Smooth muscle cell (in vitro differentiated cells): ENCODE results near the gene DNMT1. TPM values are rescaled to one million over a fixed set of nuclear protein-coding genes. Genes with fewer than 3 reads are reported as not detected.
A peak's percentile ranks its signal among the peaks of the same experiment; 100 is the strongest.

Source experiments
- DNase-seq: peaks from one replicate; lab custom pipeline; 2025; ENCODE audit not compliant: unreplicated experiment; lab: John Stamatoyannopoulos, UW
- H2AFZ ChIP-seq: fragments of 200-600 bp; sonication (generic); 2 replicates; pipeline ENCODE4 v1.6.0; 2016; ENCODE audit warnings: antibody characterized with exemption, low read depth, mild to moderate bottlenecking
- H3F3A ChIP-seq: fragments of 200-600 bp; sonication (generic); 2 replicates; pipeline ENCODE4 v1.6.0; 2017; ENCODE audit warnings: antibody characterized with exemption, low read depth
- H3K27ac ChIP-seq: fragments of 200-600 bp; sonication (generic); 2 replicates; pipeline ENCODE4 v1.5.1; 2016; ENCODE audit warnings: low read depth, mild to moderate bottlenecking
- H3K27me3 ChIP-seq: fragments of 200-600 bp; sonication (generic); 2 replicates; pipeline ENCODE4 v1.6.1; 2016; ENCODE audit warnings: low read depth, mild to moderate bottlenecking
- H3K36me3 ChIP-seq: fragments of 200-600 bp; sonication (generic); 2 replicates; pipeline ENCODE4 v1.5.1; 2016; ENCODE audit warnings: low read depth
- H3K4me1 ChIP-seq: fragments of 200-600 bp; sonication (generic); 2 replicates; pipeline ENCODE4 v1.5.1; 2016; ENCODE audit warnings: low read depth
- H3K4me2 ChIP-seq: fragments of 200-600 bp; sonication (generic); 2 replicates; pipeline ENCODE4 v1.6.0; 2016; ENCODE audit warnings: mild to moderate bottlenecking
- H3K4me3 ChIP-seq: fragments of 200-600 bp; sonication (generic); 2 replicates; pipeline ENCODE4 v1.5.1; 2016; ENCODE audit warnings: mild to moderate bottlenecking
- H3K79me2 ChIP-seq: fragments of 200-600 bp; sonication (generic); 2 replicates; pipeline ENCODE4 v1.6.0; 2016; ENCODE audit warnings: low read depth, mild to moderate bottlenecking
- H3K9ac ChIP-seq: fragments of 200-600 bp; sonication (generic); 2 replicates; pipeline ENCODE4 v1.6.0; 2016; ENCODE audit warnings: low read depth
- H3K9me3 ChIP-seq: fragments of 200-600 bp; sonication (generic); replicated peaks from 2 replicates; pipeline ENCODE4 v1.5.1; 2016; ENCODE audit warnings: low read depth
- H4K20me1 ChIP-seq: fragments of 200-600 bp; sonication (generic); 2 replicates; pipeline ENCODE4 v1.6.0; 2016; ENCODE audit warnings: low read depth
- CTCF ChIP-seq: fragments of 200-600 bp; sonication (generic); IDR thresholded peaks from 2 replicates; pipeline ENCODE4 v1.5.1; 2017; ENCODE audit warnings: borderline replicate concordance, mild to moderate bottlenecking, antibody characterized with exemption; ENCODE audit not compliant: insufficient read depth, poor library complexity, severe bottlenecking
- WGBS: methylation state at CpG from one replicate; pipeline ENCODE4 v1.1.7; 2016; ENCODE audit warnings: low lambda C conversion rate; 5-methylcytosine and 5-hydroxymethylcytosine counted together
- polyA plus RNA-seq: library from polyadenylated mRNA; unstranded; fragments of >200 nt; fragmentation: Nextera tagmentation; extraction: Ambion mirVana; gene quantifications from 2 replicates; pipeline ENCODE4 v1.2.1, GENCODE V29; 2016
- total RNA-seq: library from RNA; depleted of rRNA; stranded (reverse); fragments of >200 nt; gene quantifications from 2 replicates; pipeline ENCODE4 v1.2.3, GENCODE V29; 2014

Gene DNMT1
- total and polyA plus RNA-seq, 2 experiments from 2014 or later: 39.5 to 56.7 TPM

GRCh38 chr19:10190026-10190425, 4.7 kb downstream of the DNMT1 start:
- no peaks in the 10 kb centered on the region for H3K27me3 ChIP-seq
- no peak overlapping the region for H3K9ac ChIP-seq
- no peaks in the 10 kb centered on the region for H3K9me3 ChIP-seq
- DNase-seq: no peak
- peaks cover 4% of the 10 kb centered on the region for H3F3A ChIP-seq
- no peak overlapping the region for H2AFZ ChIP-seq
- 73% methylated on average over 5 of the region's 5 CpGs for WGBS
- H3K36me3 ChIP-seq: no peaks in the 10 kb centered on the region
- TF ChIP-seq CTCF: no peak
- peaks cover 88% of the 10 kb centered on the region for H3K79me2 ChIP-seq
- no peak overlapping the region for H3K4me2 ChIP-seq
- no peak overlapping the region for H3K4me3 ChIP-seq
- peaks cover 60% of the 10 kb centered on the region for H4K20me1 ChIP-seq
- H3K4me1 ChIP-seq: peaks cover 10% of the 10 kb centered on the region
- H3K27ac ChIP-seq: no peak overlapping the region

GRCh38 chr19:10189616-10190015, 5.1 kb downstream of the DNMT1 start:
- Histone ChIP-seq H3K4me3 (no peak overlapping the region), H3K36me3 (no peaks in the 10 kb centered on the region), H3K9me3 (no peaks in the 10 kb centered on the region), H3K27me3 (no peaks in the 10 kb centered on the region), H3K9ac (no peak overlapping the region), H4K20me1 (peaks cover 64% of the 10 kb centered on the region), H3K4me1 (peaks cover 10% of the 10 kb centered on the region), H3K27ac (no peak overlapping the region), H3K4me2 (no peak overlapping the region), H3F3A (peaks cover 4% of the 10 kb centered on the region), H3K79me2 (peaks cover 88% of the 10 kb centered on the region), H2AFZ (no peak overlapping the region)
- 68% methylated on average over 5 of the region's 5 CpGs for WGBS
- no peak for DNase-seq
- TF ChIP-seq CTCF: no peak

- WGBS: 93% methylated on average over 11 of the region's 11 CpGs
- no peak for TF ChIP-seq CTCF
- peaks cover 84% of the 10 kb centered on the region for H4K20me1 ChIP-seq
Measured at GRCh38 chr19:10187315-10187714, 7.4 kb downstream of the DNMT1 start.

GRCh38 chr19:10184636-10185035, 10.1 kb downstream of the DNMT1 start:
- H3K9ac ChIP-seq: no peak overlapping the region
- peaks cover 6% of the 10 kb centered on the region for H3K36me3 ChIP-seq
- no peak overlapping the region for H3K4me2 ChIP-seq
- peaks cover 77% of the 10 kb centered on the region for H4K20me1 ChIP-seq
- no peak overlapping the region for H3K4me3 ChIP-seq
- no peak for TF ChIP-seq CTCF
- DNase-seq: no peak
- 83% methylated on average over 5 of the region's 5 CpGs for WGBS
- H3K27me3 ChIP-seq: no peaks in the 10 kb centered on the region
- H3K79me2 ChIP-seq: peaks cover 63% of the 10 kb centered on the region
- H3K9me3 ChIP-seq: no peaks in the 10 kb centered on the region
- H3K27ac ChIP-seq: peak overlapping the region; percentile 24
- H3K4me1 ChIP-seq: no peaks in the 10 kb centered on the region
- no peaks in the 10 kb centered on the region for H3F3A ChIP-seq
- H2AFZ ChIP-seq: no peak overlapping the region

More at GRCh38 chr19:10187315-10187714, 7.4 kb downstream of the DNMT1 start:
- Histone ChIP-seq H3K36me3 (no peaks in the 10 kb centered on the region), H3F3A (no peaks in the 10 kb centered on the region), H3K4me2 (no peak overlapping the region), H3K27me3 (no peaks in the 10 kb centered on the region), H3K4me3 (no peak overlapping the region), H3K9ac (no peak overlapping the region), H3K9me3 (no peaks in the 10 kb centered on the region), H2AFZ (no peak overlapping the region), H3K4me1 (no peaks in the 10 kb centered on the region), H3K27ac (no peak overlapping the region), H3K79me2 (peaks cover 78% of the 10 kb centered on the region)
- DNase-seq: no peak
